C4-2B (cell line): Measurements from ENCODE around the gene MRTO4.

ENCODE experiments used
- ZFX ChIP-seq: fragments of 450-650 bp; IDR thresholded peaks from 2 replicates; pipeline ENCODE4 v1.6.1; 2017
- TF ChIP-seq, protein P1 (sequence below): fragments of 450-650 bp; conservative IDR thresholded peaks from 2 replicates; pipeline ENCODE4 v1.5.1; 2017; ENCODE audit warnings: mild to moderate bottlenecking

DNA sequence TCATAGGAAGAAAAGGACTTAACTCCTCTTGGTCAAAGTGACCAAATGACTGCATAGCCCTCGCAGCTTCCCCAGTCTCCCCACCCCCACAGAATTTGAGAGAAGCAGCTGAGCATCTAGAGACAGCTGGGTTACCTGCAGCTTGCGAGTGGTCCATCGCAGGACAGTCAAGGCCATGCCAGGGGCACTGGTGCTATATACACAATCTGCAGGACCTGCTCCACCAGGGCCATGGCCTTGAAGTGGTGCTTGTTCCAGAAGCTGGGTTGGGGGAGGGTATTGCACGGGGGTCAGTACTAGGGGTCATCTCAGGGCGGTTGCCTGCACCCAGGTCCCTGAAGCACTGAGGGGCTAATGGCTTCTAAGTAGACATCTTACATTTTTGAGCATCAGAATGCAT is 10.4 kb downstream of the MRTO4 start:
- TF ChIP-seq, protein P1, sequence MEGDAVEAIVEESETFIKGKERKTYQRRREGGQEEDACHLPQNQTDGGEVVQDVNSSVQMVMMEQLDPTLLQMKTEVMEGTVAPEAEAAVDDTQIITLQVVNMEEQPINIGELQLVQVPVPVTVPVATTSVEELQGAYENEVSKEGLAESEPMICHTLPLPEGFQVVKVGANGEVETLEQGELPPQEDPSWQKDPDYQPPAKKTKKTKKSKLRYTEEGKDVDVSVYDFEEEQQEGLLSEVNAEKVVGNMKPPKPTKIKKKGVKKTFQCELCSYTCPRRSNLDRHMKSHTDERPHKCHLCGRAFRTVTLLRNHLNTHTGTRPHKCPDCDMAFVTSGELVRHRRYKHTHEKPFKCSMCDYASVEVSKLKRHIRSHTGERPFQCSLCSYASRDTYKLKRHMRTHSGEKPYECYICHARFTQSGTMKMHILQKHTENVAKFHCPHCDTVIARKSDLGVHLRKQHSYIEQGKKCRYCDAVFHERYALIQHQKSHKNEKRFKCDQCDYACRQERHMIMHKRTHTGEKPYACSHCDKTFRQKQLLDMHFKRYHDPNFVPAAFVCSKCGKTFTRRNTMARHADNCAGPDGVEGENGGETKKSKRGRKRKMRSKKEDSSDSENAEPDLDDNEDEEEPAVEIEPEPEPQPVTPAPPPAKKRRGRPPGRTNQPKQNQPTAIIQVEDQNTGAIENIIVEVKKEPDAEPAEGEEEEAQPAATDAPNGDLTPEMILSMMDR, result no peak
- no peak for TF ChIP-seq ZFX
